Calu3 (cell line): Measurements from ENCODE around the gene BIN1. TPM values are rescaled to one million over a fixed set of nuclear protein-coding genes. Genes with fewer than 3 reads are reported as not detected.

ENCODE experiments used
- BruUV-seq: library from RNA; stranded (reverse); fragments of 400-500 nt; replicated peaks from 2 replicates; lab custom pipeline; 2021; lab: Mats Ljungman, UMichigan
- CTCF ChIA-PET: fragments of 300-600 bp; sonication (Branson Sonifier 250); formaldehyde crosslinking; loops from one replicate; lab custom pipeline; 2022; ENCODE audit warnings: antibody characterized with exemption; lab: Charles Lee
- DNase-seq: peaks from one replicate; pipeline ENCODE4 v3.0.0; 2022
- H3K27ac Mint-ChIP-seq: one replicate; pipeline ENCODE4 v1.8.0; 2022; ENCODE audit warnings: mixed read lengths; ENCODE audit not compliant: unreplicated experiment
- H3K27me3 Mint-ChIP-seq: one replicate; pipeline ENCODE4 v1.8.0; 2022; ENCODE audit warnings: mixed read lengths; ENCODE audit not compliant: unreplicated experiment
- H3K36me3 Mint-ChIP-seq: one replicate; pipeline ENCODE4 v1.8.0; 2022; ENCODE audit warnings: mild to moderate bottlenecking, moderate library complexity, mixed read lengths; ENCODE audit not compliant: insufficient read depth, unreplicated experiment
- H3K4me1 Mint-ChIP-seq: one replicate; pipeline ENCODE4 v1.8.0; 2022; ENCODE audit warnings: mild to moderate bottlenecking, low read depth, mixed read lengths; ENCODE audit not compliant: unreplicated experiment
- H3K4me3 Mint-ChIP-seq: one replicate; pipeline ENCODE4 v1.8.0; 2022; ENCODE audit warnings: mild to moderate bottlenecking, low read depth, moderate library complexity, mixed read lengths; ENCODE audit not compliant: unreplicated experiment
- H3K9me3 Mint-ChIP-seq: one replicate; pipeline ENCODE4 v1.8.0; 2022; ENCODE audit warnings: low read depth, mixed read lengths; ENCODE audit not compliant: unreplicated experiment
- CTCF ChIP-seq: fragments of 200-600 bp; IDR thresholded peaks from one replicate; pipeline ENCODE4 v1.8.0; 2022; ENCODE audit warnings: antibody characterized with exemption; ENCODE audit not compliant: unreplicated experiment
- intact Hi-C: fragments of 100-400 bp; cut with micrococcal nuclease; formaldehyde crosslinking; loops from one replicate; pipeline ENCODE4 v1.10.0; 2022; ENCODE audit not compliant: unreplicated experiment
- total RNA-seq: library from RNA; stranded (reverse); gene quantifications from 2 replicates; pipeline ENCODE4 v1.2.3, GENCODE V29; 2022

The BIN1 gene
- total RNA-seq, 1 experiment from 2014 or later: 52.8 TPM

GRCh38 chr2:127146071-127146725 lies 39.2 kb upstream of the BIN1 start:
- Mint-ChIP-seq H3K27me3 (no peaks in the 10 kb centered on the region), H3K4me1 (no peaks in the 10 kb centered on the region), H3K9me3 (peaks cover 2% of the 10 kb centered on the region), H3K27ac (no peak overlapping the region), H3K36me3 (no peaks in the 10 kb centered on the region), H3K4me3 (no peak overlapping the region)
- no TSS peak for BruUV-seq
- CTCF ChIA-PET: interaction anchor here (0.7 kb wide), 1 partner anchor 22 kb away, joined by 3 read pairs; no protein-coding TSS in a partner anchor
- intact Hi-C loops: no loop called here
- TF ChIP-seq CTCF: no peak
- no peak for DNase-seq

GRCh38 chr2:127145280-127145895 lies 38.4 kb upstream of the BIN1 start:
- no peak overlapping the region for H3K4me3 Mint-ChIP-seq
- CTCF ChIA-PET: interaction anchor here (0.7 kb wide), 1 partner anchor 22 kb away, joined by 3 read pairs; no protein-coding TSS in a partner anchor
- intact Hi-C loops: no loop called here
- no peak for DNase-seq
- no peaks in the 10 kb centered on the region for H3K36me3 Mint-ChIP-seq
- no peak for TF ChIP-seq CTCF
- no peaks in the 10 kb centered on the region for H3K27me3 Mint-ChIP-seq
- peaks cover 2% of the 10 kb centered on the region for H3K9me3 Mint-ChIP-seq
- H3K4me1 Mint-ChIP-seq: no peaks in the 10 kb centered on the region
- no TSS peak for BruUV-seq
- no peak overlapping the region for H3K27ac Mint-ChIP-seq

- no peak overlapping the region for H3K4me3 Mint-ChIP-seq
- no peaks in the 10 kb centered on the region for H3K4me1 Mint-ChIP-seq
- intact Hi-C loops: no loop called here
- no peak for TF ChIP-seq CTCF
- no peak overlapping the region for H3K27ac Mint-ChIP-seq
- no peaks in the 10 kb centered on the region for H3K27me3 Mint-ChIP-seq
- no peaks in the 10 kb centered on the region for H3K36me3 Mint-ChIP-seq
- no peak for DNase-seq
- CTCF ChIA-PET: interaction anchor here (0.6 kb wide), 1 partner anchor 1459 kb away, joined by 5 read pairs; no protein-coding TSS in a partner anchor
- no TSS peak for BruUV-seq
- H3K9me3 Mint-ChIP-seq: peaks cover 5% of the 10 kb centered on the region
Measured at GRCh38 chr2:127143841-127144782, 37.2 kb upstream of the BIN1 start.
